Measurements from ENCODE around the gene KRT81.

Gene KRT81

GRCh38 chr12:52313461-52313860, 22.1 kb upstream of the KRT81 start:
- DNase-seq (ENCODE audit: low read depth), result no peak
- TF ChIP-seq CTCF (IDR thresholded peaks at IDR 0.05; ENCODE audit: insufficient read depth, low read depth, low read length, missing control alignments), result no peak

GRCh38 chr12:52312086-52312485, 20.8 kb upstream of the KRT81 start:
- no peak overlapping the region for H3K4me3 ChIP-seq (ENCODE audit: low read length)
- DNase-seq (ENCODE audit: low read depth), result no peak
- TF ChIP-seq CTCF (IDR thresholded peaks at IDR 0.05; ENCODE audit: insufficient read depth, low read depth, low read length, missing control alignments), result no peak

More at GRCh38 chr12:52313461-52313860, 22.1 kb upstream of the KRT81 start:
- no peak overlapping the region for H3K4me3 ChIP-seq (ENCODE audit: low read length)

GRCh38 chr12:52311285-52311648, 19.9 kb upstream of the KRT81 start:
- TF ChIP-seq CTCF (IDR thresholded peaks at IDR 0.05; ENCODE audit: insufficient read depth, low read depth, low read length, missing control alignments), result no peak
- H3K4me3 ChIP-seq (ENCODE audit: low read length), result no peak overlapping the region
- DNase-seq (ENCODE audit: low read depth), result no peak

- no peak overlapping the region for H3K4me3 ChIP-seq (ENCODE audit: low read length)
- peak; percentile 42 for DNase-seq (ENCODE audit: low read depth)
- no peak for TF ChIP-seq CTCF (IDR thresholded peaks at IDR 0.05; ENCODE audit: insufficient read depth, low read depth, low read length, missing control alignments)
Observed at GRCh38 chr12:52310622-52311284, 19.4 kb upstream of the KRT81 start.

GRCh38 chr12:52308806-52309425, 17.6 kb upstream of the KRT81 start:
- no peak for TF ChIP-seq CTCF (IDR thresholded peaks at IDR 0.05; ENCODE audit: insufficient read depth, low read depth, low read length, missing control alignments)
- no peak for DNase-seq (ENCODE audit: low read depth)
- peak overlapping the region; percentile 47 for H3K4me3 ChIP-seq (ENCODE audit: low read length)

GRCh38 chr12:52307836-52308805, 16.8 kb upstream of the KRT81 start:
- peak; percentile 3 for TF ChIP-seq CTCF (IDR thresholded peaks at IDR 0.05; ENCODE audit: insufficient read depth, low read depth, low read length, missing control alignments)
- DNase-seq (ENCODE audit: low read depth), result peak; percentile 66
- H3K4me3 ChIP-seq (ENCODE audit: low read length), result peak overlapping the region; percentile 47

All from epithelial cell of esophagus (primary cell).